ENCODE data around the gene SLIT3.

SLIT3 gene

DNA sequence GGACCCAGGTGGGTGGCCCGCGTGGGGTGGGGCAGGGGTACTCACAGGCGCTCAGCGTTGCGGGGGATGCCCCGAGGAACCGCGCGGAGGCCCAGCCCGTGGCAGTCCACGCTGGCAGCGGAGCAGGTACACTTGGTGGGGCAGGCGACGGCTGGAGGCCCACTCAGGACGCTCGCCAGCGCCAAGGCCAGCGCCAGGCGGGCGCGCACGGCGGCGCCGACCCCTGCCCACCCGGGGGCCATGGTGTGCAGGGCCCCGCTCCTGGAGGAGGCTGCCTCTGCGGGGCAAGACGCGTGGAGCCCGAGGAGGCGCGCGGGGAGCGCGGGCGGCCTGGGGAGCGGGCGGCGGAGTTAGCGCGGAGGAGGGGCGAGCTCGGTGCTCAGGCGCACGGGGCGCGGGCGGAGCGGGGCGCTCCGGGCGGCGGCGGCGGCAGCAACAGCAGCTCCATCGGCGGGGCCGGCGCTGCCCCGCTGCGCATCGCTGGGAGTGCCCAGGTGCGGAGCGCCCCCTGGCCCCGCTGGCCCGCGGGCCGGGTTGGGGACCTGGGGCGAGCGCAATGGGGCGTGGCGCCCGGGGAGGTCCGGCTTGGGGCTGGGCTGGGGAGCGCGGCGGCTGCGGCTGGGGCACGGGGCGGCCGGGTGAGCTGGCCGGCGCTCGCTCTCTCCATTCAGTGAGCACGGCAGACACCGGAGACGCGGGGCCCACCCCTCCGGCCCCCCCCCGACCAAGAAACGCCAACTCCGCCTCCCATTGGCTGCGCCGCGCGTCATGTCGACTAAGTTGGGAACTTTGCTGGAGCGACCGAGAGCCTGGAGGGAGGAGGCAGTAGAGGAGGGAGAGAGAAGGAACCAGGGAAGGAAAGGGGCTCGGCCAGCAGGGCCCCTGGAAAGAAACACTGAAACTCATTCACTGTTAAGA, at the start of gene SLIT3:
Gene SLIT3 (minus strand): TSS at position 672 of the 918 bp plus-strand sequence. CDS start 430 bp downstream, at position 242.
- DNase-seq: no peak

DNA sequence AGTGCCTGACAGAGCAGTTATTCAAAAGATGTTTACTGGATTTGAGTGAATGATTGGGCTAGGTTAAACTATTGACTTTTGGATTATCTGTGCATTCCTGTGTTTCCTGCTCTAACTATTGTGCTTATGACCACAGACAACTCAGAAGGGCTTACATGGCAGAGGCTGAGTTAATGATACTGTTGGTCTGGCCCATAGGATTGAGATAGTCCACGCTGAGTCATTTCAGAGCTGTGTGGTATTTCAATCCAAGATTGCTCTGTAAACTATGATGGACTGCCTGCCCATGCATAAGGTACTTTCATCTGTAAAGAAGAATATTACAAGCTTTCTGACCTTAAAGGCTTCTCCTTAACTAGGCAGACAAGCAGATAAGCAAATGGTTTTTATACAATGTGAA, 49.1 kb upstream of the SLIT3 start:
- DNase-seq: no peak

DNA sequence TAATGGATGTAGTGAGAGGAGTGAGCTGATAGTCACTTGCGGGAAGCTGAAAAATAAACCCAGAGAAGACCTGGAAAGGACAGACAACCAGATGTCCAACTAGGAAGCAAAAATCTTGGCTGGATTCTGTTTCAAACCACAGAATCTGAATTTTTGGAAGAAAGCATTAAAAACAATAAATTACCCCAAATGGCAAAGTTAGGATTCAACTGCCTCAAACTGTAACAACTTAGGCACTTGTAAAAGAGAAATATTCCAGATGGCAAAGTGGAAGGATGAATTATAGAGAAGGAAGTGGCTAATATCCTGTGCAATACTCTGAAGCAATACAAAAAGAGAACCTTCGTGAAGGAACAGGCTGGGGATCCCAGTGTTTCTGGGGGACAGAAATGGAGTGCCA, 46.8 kb upstream of the SLIT3 start:
- DNase-seq: no peak

DNA sequence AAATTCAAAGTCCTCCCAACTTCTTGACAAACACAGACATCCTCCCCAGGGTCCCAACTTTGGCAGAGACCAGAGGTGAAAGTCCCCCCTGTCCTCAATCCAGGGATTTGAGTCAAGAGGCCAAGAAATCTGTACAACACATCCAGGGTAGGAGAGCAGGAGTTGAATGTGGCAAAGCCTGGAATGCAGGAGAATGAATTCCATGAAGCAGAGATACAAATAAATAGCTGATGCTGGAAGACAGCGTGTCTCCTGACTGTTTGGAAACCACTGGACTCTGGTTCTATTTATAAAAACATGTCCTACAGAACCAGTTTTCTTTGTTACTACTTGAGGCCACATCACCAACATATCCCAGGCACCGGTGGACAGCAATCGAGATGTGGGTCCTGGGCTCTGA, 43.7 kb upstream of the SLIT3 start:
- DNase-seq: no peak

DNA sequence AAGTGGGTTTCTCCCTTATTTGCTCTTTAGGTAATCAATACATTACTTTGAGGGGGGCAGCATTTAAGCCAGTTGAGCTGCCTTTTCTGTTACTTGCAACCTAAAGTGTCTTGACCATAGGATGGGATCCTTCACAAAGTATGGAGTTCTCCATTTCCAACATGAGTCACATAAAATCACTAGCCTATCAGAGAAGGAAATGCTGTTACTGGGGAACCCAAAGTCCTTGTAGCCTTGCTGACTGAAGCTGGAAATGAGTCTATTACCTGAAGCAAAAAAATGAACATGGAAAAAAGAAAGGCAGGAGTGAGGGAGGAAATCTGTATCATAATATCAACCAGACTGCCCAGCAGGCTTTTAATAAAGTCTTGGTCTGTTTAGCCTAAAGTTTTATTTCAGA, 42.8 kb upstream of the SLIT3 start:
- DNase-seq: no peak

DNA sequence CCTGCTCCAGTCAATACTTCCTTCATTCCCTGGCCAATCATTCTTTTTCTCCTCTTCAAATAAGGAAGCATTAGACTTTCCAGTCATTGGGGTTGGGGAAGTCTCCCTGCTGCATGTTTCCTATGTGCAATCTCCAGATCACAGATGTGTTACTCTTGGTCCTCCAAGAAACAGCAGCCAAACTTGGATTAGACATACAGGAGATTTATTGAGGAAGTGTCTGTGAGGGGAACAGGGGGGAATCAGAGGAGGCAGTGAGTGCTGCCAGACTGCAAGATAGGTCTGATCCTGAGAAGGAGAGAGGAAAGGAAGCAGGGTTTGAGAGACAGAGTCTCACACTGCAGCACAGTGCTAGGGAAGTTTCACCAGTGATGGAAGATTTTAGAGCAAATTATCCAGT, 40.6 kb upstream of the SLIT3 start:
- DNase-seq: no peak

DNA sequence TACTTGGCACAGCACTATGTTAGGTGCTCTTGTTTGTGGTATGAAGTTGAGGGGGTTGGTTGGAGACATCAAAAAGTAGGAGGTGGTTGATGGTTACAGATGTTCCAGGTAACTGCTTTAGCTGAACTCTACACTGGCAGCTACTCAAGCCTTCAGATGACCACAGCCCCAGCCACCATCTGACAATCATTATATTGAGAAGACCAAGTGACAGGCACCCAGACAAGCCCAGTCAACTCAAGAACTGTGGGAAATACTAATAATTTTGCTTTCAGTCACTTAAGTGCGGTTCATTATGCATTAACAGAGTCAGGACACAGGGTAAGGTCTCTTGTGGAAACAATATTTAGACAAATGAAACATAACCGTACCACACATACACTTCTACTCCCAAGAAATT, 38.9 kb upstream of the SLIT3 start:
- no peak for DNase-seq

DNA sequence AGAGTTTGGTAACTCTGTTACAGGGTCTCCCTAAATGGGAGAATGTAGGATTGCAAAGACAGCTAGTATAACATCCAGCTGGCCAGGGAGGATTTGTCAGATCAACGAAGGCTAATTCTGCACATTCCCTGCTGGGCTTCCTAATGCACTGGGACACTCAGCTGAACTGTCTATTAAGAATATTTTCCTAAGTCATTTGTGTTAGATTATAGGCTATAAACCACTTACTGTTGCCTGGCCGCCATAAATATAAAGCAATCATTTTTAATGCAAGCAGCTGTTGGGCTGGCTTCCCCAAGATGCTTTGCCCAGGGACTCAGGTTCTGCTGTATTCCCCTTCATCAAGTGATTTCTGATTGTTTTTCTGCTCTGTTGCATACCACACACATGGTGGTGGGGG, 35.3 kb upstream of the SLIT3 start:
- DNase-seq: no peak

DNA sequence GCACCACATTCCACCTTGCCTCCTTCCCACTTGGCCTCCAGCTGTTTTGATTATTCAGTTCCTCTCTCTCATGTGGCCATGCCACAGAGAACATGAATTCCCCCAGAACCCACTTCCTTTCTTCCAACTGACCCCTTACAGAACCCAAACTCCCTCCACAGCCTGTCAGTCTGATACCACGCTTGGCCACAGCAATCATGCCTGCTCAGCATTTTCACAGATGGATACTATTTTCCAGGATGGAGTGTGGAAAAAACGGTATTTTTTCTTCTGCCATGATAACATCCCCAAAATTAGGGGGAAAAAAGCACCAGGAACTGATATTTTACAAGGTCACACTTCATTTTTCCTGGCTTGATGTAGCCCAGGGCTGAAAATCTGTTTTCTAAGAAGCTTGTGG, 34.9 kb upstream of the SLIT3 start:
- no peak for DNase-seq

DNA sequence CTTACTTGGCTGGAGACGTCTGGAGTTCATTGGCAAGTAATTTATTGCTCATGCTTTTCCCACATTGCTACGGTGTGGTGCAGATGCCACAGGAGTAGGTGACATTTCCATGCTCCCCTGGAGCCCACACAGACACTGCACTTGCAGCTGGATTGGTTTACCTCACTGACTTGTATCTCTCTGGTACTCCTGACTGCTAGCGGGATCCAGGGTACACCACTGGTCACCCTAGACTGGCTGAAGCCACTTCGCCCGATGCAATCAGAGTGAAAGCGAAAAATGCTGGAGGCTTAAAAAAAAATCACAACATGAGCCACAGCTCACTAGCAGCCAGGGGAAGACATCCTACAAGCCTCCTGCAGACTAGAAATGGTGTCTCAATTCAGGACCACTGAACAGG, 32.6 kb upstream of the SLIT3 start:
- no peak for DNase-seq

DNA sequence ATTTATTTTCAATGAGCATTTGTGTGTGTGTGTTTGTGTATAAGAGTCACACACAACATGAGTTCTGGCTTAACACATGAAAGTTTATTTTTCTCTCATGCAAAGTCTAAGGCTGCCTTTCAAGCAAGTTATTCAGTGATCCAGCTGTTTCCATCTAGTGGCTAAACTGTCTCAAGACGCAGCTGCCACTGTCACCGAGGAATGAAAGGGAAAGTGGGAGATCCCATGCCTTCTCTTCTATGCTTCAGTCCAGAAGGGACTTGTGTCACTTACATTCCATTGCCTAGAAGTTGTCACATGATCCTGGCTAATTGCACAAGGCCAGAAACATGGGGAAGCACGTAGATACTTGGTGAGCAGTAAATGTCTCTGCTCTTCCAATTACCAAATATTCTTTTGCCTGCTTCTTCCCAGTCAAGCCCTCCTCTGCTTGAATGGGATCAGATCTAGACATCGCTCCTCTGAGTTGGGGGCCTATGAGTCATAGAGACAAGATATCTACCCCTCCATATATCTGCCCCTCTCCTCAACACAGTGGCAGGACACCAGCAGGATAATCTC, 30.4 kb upstream of the SLIT3 start:
- no peak for DNase-seq

DNA sequence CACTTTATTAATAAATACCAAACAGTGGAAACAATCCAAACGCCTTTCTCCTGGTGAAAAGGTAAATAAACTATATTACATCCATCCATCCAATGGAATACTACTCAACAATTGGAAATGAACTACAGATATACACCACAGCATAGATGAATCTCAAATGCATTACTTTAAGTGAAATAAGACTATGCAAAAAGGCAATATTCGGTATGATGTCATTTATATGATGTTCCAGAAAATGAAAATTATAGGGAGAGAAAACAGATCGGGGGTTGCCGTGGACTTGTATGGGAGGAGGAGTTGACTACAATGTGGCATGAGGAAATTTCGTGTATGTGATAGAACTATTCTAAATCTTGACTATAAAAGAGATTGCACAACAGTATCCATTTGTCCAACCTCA, 27.5 kb upstream of the SLIT3 start:
- DNase-seq: no peak

DNA sequence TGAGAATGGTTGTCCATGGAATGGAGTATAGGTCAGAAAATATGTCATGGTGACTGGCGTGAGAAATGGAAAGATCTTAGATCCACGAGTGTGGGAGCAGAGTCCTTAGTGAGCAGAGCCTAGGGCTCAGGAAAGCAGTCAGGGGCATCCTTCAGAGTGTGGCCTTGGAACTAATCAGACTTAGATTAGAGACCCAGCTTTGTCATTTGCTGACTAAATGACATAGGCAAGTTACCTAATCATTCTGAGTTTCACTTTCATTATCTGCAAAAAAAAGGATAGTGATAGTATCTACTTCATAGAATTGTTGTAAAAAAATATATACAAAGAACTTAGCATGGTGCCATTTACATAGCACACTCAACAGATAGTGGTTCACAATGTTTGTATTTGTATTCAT, 24.3 kb upstream of the SLIT3 start:
- no peak for DNase-seq

DNA sequence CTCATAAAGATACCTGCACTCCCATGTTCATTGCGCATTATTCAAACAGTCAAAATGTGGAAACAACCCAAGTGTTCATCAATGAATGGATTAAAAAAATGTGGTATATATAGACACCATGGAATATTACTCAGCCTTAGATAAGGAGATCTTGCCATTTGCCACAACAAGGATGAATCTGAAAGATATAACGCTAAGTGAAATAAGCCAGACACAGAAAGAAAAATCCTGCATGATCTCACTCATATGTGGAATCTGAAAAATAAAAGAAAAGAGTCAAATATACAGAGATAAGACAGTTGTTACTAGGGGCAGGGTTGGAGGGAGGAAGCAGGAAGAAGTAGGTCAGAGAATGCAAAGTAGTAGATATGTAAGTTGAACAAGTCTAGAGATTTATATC, 17.6 kb upstream of the SLIT3 start:
- no peak for DNase-seq

DNA sequence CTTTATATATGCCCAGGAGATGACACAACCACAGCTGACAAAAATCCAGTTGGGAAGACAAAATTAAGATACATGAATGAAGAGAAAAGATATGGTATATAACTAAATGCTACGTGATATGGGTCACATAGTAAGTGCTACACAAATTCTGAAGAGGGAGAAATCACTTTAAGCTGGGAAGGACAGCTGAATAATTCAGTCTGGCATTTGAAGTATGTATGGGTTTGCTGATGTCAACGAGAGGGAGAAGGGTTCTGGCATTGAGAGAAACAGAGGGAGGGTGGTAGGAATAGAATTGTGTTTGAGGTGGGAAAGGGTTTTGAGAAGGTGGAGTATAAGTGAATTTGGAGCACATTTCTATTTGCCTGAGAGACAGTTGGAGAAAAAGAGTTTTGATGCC, 6.7 kb upstream of the SLIT3 start:
- no peak for DNase-seq

DNA sequence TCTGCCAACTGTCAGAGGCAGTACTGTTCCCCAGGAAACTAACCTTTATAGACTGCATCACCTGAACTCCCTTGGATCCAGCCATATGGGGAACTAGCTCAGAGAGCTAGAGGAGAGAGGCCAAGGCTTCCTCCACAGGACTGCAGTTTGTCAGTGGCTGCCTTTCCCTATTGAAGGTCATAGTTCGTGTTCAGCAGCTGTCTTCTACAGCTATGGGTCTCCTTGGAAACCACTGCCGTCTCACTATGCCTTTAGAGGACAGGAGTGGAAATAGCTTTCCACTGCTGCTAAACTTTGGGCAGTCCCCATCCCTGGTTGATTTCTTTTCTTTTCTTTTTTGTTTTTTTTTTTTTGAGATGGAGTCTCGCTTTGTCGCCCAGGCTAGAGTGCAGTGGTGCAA, 4.4 kb upstream of the SLIT3 start:
- no peak for DNase-seq

DNA sequence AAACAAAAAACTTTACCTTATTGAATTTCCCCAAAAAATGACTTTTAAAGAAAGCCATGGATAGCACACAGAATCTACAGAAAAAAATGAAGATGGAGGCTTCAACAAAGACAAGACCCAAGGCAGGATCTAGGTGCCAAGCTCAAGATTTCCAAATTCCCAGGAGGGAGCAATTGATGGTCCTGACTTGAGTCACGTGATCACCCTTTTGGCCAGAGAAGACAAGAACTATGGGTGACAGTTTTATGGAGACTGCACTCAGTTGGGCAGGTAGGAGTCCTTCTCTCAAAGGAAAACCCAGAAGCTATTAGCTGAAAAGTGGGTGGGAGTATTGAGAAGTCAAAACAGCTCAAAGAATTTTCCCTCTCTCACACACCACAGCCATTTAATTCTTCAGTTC, 3.2 kb upstream of the SLIT3 start:
- DNase-seq: no peak

DNA sequence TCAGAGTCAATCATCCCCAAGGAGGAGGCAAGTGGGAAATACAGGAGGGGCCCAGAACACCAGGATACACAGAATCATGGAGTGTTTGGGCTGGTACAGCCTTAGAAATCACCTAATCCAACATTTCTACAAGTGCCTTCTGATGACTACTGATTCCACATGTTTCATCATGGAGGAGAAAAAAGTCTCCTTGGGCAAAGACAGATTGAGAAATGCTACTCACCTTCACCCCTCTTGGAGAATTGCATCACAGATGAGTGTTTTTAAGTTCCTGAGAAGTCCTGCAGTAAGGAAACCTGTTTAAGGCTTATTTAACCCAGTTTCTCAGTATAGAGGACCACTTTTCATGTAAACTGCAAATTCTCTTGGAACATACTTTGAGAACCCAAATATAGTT, 2.2 kb upstream of the SLIT3 start:
- DNase-seq: no peak

DNA sequence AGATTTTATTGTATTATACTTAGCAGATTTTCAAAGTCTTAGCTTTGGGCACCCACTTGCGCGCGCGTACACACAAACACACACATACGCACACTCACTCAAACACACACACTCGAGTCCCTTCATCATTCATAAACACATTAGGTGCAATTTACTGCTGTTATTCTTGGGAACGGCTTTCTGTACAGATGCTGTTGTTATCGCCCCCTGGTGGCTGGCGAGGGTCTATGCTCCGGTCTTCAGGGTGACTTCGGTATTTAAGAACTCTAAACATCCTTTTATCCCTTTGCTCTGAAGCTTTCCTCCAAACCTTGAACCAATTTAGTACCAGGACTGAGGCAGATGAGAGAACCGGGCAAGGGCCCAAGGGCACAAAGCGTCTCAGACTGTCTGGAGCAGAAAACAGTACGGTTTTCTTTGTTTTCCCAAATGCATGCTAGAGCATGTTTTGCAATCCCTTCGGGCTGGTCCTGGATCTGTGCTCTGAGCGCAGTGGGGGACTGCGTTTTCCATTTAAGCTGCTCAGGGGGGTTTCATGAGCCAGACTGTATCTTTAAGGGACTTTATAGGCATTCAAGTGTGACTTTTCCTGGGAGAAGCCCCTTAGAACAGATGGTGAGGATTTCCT, 1.7 kb upstream of the SLIT3 start:
- peak; percentile 79 for DNase-seq

DNA sequence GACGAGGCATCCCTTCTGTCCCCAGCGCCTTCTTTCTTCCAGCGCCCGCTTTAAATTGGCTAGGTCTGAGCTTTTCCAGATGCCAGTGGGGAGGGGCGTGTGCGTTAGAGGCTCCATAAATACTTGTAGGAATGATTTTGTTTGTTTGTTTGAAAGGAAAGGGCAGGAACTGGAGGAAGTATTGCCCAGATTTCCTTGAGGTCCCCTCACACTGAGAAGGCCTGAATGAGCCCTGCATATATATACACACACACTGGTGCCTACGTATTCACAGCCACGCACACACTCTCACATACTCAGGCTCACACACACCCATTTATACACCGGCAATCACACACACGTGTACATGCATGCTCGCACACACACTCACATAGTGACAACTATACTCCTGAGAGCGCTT, 1.0 kb upstream of the SLIT3 start:
- no peak for DNase-seq

DNA sequence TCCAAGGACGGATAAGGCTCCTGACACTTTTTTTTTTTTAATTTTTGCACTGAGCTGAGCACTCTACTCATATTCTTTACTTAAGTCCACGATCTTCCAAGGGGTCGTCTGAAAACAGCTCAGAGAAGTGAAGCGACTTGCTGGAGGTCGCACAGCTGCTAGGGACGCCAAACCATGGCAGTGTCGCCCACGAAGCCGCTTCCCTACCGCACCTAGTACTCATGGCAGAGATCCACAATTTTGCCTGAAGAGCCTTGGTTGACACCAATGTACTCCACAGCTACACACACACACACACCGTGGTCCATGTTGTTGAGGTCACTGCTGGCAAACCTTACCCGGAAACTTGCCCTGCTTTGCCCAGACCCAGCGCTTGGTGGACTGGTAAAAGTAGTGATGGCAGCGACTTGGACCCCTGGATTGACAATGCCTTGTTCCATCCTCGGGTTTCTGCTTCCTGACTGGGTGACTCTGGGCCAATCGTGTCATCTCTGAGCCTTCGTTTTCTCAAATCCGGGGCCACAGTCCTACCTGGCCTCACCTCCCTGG, 521 bp upstream of the SLIT3 start:
- no peak for DNase-seq

DNA sequence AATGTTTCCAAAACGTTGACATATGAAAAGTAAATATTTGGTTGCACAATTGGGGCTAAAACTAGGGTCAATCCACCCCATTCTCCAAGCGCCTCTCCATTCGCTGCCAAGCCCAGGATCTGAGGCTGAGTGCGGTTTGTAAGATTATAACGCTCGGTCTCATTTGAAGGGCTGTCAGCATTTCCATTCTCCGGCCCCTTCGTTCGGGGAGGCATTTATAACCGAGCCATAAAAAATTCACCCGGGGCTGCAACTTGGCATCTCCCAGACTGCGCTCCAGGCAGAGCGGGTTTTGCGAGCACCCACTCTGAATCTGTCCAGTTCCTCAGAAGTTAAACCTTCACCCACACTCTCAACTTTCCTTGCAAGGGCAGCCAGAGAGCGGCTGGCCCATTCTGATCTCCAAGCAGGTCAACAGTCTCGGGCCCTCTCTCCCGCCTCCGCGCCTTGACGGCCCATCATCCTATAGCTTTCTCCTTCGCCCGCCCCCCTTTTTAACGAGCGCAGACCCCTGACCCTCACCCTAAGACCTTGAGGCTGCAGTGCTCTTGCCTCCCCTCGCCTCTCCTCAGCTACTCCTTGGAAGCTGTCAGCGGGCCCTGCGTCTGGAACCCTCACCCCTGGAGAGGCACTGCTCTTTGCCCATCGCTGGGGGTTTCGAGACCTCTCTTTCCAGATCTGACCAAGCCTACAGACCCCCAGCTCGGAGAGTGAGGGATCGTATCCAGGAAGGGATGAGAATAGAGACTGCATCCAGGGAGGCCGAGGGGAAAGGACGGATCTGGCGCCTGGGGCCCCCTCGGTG, 1.1 kb downstream of the SLIT3 start:
- DNase-seq: no peak

DNA sequence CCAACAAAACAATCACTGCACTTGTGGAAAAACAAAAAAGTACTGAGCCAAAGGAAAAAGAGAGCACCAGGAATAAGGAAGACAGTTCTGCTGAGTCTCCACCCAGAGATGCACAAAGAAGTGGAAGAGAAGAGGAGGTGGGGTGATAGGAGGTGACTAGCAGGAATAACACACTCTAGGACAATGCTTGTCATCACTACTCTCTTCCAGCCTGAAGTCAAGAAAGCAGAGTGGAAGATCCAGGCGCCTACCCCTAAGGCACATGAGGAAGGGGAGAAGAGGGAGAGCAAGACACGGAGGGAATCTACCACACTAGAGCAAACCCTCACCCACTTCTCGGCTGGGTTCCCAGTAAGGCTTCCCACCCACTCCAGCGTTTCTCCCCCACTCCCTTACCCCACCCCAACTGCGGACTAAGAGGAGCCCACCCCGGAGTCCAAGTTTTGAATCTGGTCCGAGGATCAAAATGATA, 1.7 kb downstream of the SLIT3 start:
- no peak for DNase-seq

All from activated CD4-positive, alpha-beta T cell treated with anti-CD3 and anti-CD28 coated beads for 48 hours (primary cell).